Spleen (tissue), 7 donors: Measurements from ENCODE around the gene SLC2A10.

Experiments used
- POLR2A ChIP-seq, 3 donors: fragments of 450-650 bp; IDR thresholded peaks; one replicate each; pipeline ENCODE4 v1.5.1; 2017; ENCODE audit warnings: antibody characterized with exemption in 3 of 3, mild to moderate bottlenecking in 1 of 3
- POLR2AphosphoS5 ChIP-seq, 3 donors: sonication (generic); formaldehyde crosslinking; IDR thresholded peaks; one replicate each; pipeline ENCODE4 v1.5.1; 2017; ENCODE audit warnings: antibody characterized with exemption in 3 of 3
- TF ChIP-seq, protein P1 (sequence below), 11 experiments: fragments of 200-600 bp in 7 of 11; fragments of 450-650 bp in 4 of 11; sonication (generic) in 4 of 11; IDR thresholded peaks in 8 of 11; conservative IDR thresholded peaks in 3 of 11; 1 replicate in 7 of 11; 2 replicates in 4 of 11; pipeline versions ENCODE4 v1.4.0 to v1.8.0; 2016 to 2021; ENCODE audit warnings: antibody characterized with exemption in 11 of 11, inconsistent platforms in 4 of 11, mild to moderate bottlenecking in 1 of 11
- donor health status: DM: no; HTN: no; CAD: no; lungs with moderate emphysema.
- donor health status: DM: no; HTN: no; CAD: no.
- donor health status: DM: no; HTN: no; CAD: no.

DNA sequence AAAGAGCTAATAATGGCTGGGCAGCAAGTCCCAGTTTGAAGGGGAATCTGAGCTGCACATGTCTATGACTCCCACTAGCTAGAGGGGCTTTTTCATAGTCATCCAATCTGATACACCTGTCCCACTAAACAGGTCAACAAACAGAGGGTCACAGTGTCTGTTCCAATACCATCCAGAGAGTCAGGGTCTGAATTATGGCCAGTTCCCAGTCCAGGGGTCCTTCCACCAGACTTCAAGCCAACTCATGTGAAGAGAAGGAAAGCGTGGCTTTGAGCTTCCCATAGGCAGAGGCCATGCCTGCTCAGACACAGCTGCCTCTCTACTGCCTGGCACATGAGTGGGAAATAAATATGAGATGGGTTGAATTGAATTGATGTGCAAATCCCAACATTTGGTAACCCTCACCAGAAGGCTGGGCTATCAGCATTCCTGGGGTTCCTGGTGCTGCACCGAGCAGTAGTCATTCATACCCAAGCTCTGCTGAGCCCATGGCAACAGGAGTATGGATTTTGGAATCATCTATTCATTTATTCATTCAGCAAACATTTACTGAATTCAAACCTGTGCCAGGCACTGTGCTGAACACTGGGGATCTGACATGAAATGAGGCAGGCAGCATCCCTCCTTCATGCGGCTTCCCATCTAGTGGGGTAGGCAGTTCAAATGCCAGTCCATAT is 37.4 kb upstream of the SLC2A10 start:
- TF ChIP-seq POLR2A (IDR thresholded peaks at IDR 0.05) (no peak), POLR2AphosphoS5 (IDR thresholded peaks at IDR 0.05) (no peak)
- TF ChIP-seq, protein P1, sequence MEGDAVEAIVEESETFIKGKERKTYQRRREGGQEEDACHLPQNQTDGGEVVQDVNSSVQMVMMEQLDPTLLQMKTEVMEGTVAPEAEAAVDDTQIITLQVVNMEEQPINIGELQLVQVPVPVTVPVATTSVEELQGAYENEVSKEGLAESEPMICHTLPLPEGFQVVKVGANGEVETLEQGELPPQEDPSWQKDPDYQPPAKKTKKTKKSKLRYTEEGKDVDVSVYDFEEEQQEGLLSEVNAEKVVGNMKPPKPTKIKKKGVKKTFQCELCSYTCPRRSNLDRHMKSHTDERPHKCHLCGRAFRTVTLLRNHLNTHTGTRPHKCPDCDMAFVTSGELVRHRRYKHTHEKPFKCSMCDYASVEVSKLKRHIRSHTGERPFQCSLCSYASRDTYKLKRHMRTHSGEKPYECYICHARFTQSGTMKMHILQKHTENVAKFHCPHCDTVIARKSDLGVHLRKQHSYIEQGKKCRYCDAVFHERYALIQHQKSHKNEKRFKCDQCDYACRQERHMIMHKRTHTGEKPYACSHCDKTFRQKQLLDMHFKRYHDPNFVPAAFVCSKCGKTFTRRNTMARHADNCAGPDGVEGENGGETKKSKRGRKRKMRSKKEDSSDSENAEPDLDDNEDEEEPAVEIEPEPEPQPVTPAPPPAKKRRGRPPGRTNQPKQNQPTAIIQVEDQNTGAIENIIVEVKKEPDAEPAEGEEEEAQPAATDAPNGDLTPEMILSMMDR (IDR thresholded peaks at IDR 0.05 in 8 of 11, conservative IDR thresholded peaks at IDR 0.05 in 3 of 11) = no peak
